NB4 (cell line): Measurements from ENCODE around the gene SLPI.

Experiments used
- DNase-seq: peaks from one replicate; pipeline ENCODE4 v3.0.0; 2010; ENCODE audit warnings: low read depth
- H3K4me3 ChIP-seq: one replicate; pipeline ENCODE4 v1.5.1; 2011; ENCODE audit warnings: mild to moderate bottlenecking, low read depth, low read length, moderate library complexity
- MYC ChIP-seq: IDR thresholded peaks from 2 replicates; pipeline ENCODE4 v1.6.1; 2011; ENCODE audit warnings: low read depth, low read length
- POLR2A ChIP-seq: IDR thresholded peaks from 2 replicates; pipeline ENCODE4 v1.6.1; 2011; ENCODE audit warnings: mild to moderate bottlenecking; ENCODE audit not compliant: insufficient read length; ENCODE audit errors: extremely low read depth
- TF ChIP-seq, protein P1 (sequence below): IDR thresholded peaks from 2 replicates; pipeline ENCODE4 v1.6.1; 2011; ENCODE audit warnings: low read depth, low read length
- TF ChIP-seq, protein P2 (sequence below): IDR thresholded peaks from one replicate; pipeline ENCODE4 v1.5.1; 2012; ENCODE audit warnings: low read depth, low read length

The SLPI gene, protein sequence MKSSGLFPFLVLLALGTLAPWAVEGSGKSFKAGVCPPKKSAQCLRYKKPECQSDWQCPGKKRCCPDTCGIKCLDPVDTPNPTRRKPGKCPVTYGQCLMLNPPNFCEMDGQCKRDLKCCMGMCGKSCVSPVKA

GRCh38 chr20:45254383-45255262 is at the start of gene SLPI:
Gene SLPI, minus strand, starts transcription at chr20:45254564. Its CDS starts 21 bp downstream, at chr20:45254543.
- H3K4me3 ChIP-seq = peak within 1 kb of the TSS; percentile 33
- peak; percentile 97 for DNase-seq
- TF ChIP-seq, protein P1, sequence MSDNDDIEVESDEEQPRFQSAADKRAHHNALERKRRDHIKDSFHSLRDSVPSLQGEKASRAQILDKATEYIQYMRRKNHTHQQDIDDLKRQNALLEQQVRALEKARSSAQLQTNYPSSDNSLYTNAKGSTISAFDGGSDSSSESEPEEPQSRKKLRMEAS = peak; percentile 80
- TF ChIP-seq, protein P2, sequence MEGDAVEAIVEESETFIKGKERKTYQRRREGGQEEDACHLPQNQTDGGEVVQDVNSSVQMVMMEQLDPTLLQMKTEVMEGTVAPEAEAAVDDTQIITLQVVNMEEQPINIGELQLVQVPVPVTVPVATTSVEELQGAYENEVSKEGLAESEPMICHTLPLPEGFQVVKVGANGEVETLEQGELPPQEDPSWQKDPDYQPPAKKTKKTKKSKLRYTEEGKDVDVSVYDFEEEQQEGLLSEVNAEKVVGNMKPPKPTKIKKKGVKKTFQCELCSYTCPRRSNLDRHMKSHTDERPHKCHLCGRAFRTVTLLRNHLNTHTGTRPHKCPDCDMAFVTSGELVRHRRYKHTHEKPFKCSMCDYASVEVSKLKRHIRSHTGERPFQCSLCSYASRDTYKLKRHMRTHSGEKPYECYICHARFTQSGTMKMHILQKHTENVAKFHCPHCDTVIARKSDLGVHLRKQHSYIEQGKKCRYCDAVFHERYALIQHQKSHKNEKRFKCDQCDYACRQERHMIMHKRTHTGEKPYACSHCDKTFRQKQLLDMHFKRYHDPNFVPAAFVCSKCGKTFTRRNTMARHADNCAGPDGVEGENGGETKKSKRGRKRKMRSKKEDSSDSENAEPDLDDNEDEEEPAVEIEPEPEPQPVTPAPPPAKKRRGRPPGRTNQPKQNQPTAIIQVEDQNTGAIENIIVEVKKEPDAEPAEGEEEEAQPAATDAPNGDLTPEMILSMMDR = no peak
- TF ChIP-seq MYC (peak; percentile 83), POLR2A (no peak)

GRCh38 chr20:45303586-45304463 is 49.5 kb upstream of the SLPI start:
- no peak overlapping the region for H3K4me3 ChIP-seq
- TF ChIP-seq MYC (no peak), POLR2A (no peak)
- TF ChIP-seq, protein P2 = no peak
- TF ChIP-seq, protein P1 = no peak
- DNase-seq = no peak

GRCh38 chr20:45301824-45302271 is 47.5 kb upstream of the SLPI start:
- TF ChIP-seq MYC (no peak), POLR2A (no peak)
- TF ChIP-seq, protein P1 = no peak
- TF ChIP-seq, protein P2 = no peak
- no peak overlapping the region for H3K4me3 ChIP-seq
- DNase-seq = no peak

- DNase-seq = peak; percentile 70
- no peak for TF ChIP-seq POLR2A
- no peak for TF ChIP-seq MYC
- TF ChIP-seq, protein P2 = peak; percentile 71
- TF ChIP-seq, protein P1 = 0 out of 2 replicates have a peak, but pooled peaks have one; percentile 7
These were observed 46.6 kb upstream of the SLPI start for GRCh38 chr20:45300961-45301360.

DNA sequence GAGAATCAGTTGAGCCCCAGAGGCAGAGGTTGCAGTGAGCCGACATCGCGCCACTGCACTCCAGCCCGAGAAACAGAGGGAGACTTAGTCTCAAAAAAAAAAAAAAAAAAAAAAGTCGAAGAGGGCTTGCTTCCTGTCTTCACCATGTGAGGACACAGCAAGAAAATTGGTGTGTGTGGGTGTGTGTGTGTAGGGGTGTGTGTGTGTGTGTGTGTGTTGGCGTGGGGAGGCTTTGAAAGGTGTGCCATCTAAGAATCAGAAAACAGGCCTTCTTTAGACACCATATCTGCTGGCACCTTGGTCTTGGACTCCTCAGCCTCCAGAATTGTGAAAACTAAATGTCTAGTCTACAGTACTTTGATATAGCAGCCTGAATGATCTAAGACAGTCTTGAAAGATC is 45.4 kb upstream of the SLPI start:
- DNase-seq = no peak
- H3K4me3 ChIP-seq = no peak overlapping the region
- no peak for TF ChIP-seq POLR2A
- TF ChIP-seq, protein P2 = no peak

More at GRCh38 chr20:45300961-45301360, 46.6 kb upstream of the SLPI start:
- H3K4me3 ChIP-seq = no peak overlapping the region
